Endothelial cell of umbilical vein (primary cell): Measurements from ENCODE around the gene PSAP. TPM values are rescaled to one million over a fixed set of nuclear protein-coding genes. Genes with fewer than 3 reads are reported as not detected.

Experiments
- BruUV-seq: library from RNA; stranded (reverse); fragments of 400-500 nt; replicated peaks from 2 replicates; lab custom pipeline; 2021; lab: Mats Ljungman, UMichigan
- CTCF ChIA-PET: fragments of 300-600, 350-600 bp; sonication (Branson Sonifier 250); formaldehyde crosslinking; loops from one replicate; lab custom pipeline; 2021; ENCODE audit warnings: antibody characterized with exemption, inconsistent platforms; lab: Charles Lee
- POLR2A ChIA-PET: fragments of 300-600, 350-600 bp; sonication (Branson Sonifier 250); formaldehyde crosslinking; loops from one replicate; lab custom pipeline; 2021; ENCODE audit warnings: antibody characterized with exemption, inconsistent platforms; lab: Charles Lee
- DNase-seq: peaks from one replicate; pipeline ENCODE4 v3.0.0-alpha.2; 2011; ENCODE audit warnings: low read depth, low spot score
- FAIRE-seq: peaks from 2 replicates; lab custom pipeline; 2011; peaks lifted over from hg19 to GRCh38; lab: Jason Lieb, UNC
- H2AFZ ChIP-seq: 2 replicates; pipeline ENCODE4 v1.6.0; 2012; ENCODE audit warnings: low read depth, low read length, control low read depth, inconsistent platforms
- H3K27ac ChIP-seq: 2 replicates; pipeline ENCODE4 v1.5.1; 2011; ENCODE audit warnings: low read depth, mild to moderate bottlenecking, control low read depth, low read length, moderate library complexity; ENCODE audit not compliant: insufficient read depth
- H3K27me3 ChIP-seq, 2 experiments: 2 replicates each; pipeline versions ENCODE4 v1.6.0 to v1.6.1; 2011; ENCODE audit warnings: low read length in 2 of 2, mixed read lengths in 1 of 2; ENCODE audit not compliant: control insufficient read depth in 2 of 2, insufficient read depth in 2 of 2
- H3K36me3 ChIP-seq, 2 experiments: 2 replicates in 1 of 2; 3 replicates in 1 of 2; pipeline ENCODE4 v1.5.1; 2011; ENCODE audit warnings: low read length in 2 of 2, mild to moderate bottlenecking in 1 of 2, moderate library complexity in 1 of 2; ENCODE audit not compliant: control insufficient read depth in 2 of 2, insufficient read depth in 2 of 2; ENCODE audit errors: extremely low read depth in 1 of 2
- H3K4me1 ChIP-seq: 3 replicates; pipeline ENCODE4 v1.5.1; 2011; ENCODE audit warnings: mild to moderate bottlenecking, low read length; ENCODE audit not compliant: control insufficient read depth, insufficient read depth; ENCODE audit errors: extremely low read depth
- H3K4me2 ChIP-seq: 2 replicates; pipeline ENCODE4 v1.6.1; 2011; ENCODE audit warnings: low read length, control low read depth, mixed read lengths; ENCODE audit not compliant: insufficient read depth
- H3K4me3 ChIP-seq, 3 experiments: fragments of 200-600 bp in 1 of 3; sonication (generic), shearing (Covaris generic) in 1 of 3; replicated peaks in 1 of 3; 2 replicates each; pipeline ENCODE4 v1.5.1; 2011 to 2016; ENCODE audit warnings: control low read depth in 3 of 3, low read length in 3 of 3, mild to moderate bottlenecking in 2 of 3, inconsistent platforms in 1 of 3, low read depth in 1 of 3, moderate library complexity in 1 of 3; ENCODE audit not compliant: insufficient read depth in 1 of 3
- H3K79me2 ChIP-seq: 2 replicates; pipeline ENCODE4 v1.6.0; 2012; ENCODE audit warnings: low read length, inconsistent platforms; ENCODE audit not compliant: control insufficient read depth, insufficient read depth
- H3K9ac ChIP-seq: replicated peaks from 2 replicates; pipeline ENCODE3; 2011; ENCODE audit warnings: low read length, control low read depth; ENCODE audit not compliant: insufficient read depth; ENCODE audit errors: extremely low read depth
- H3K9me1 ChIP-seq: replicated peaks from 3 replicates; pipeline ENCODE4 v1.6.0; 2011; ENCODE audit warnings: mild to moderate bottlenecking, low read length; ENCODE audit not compliant: control insufficient read depth, insufficient read depth; ENCODE audit errors: extremely low read depth
- H3K9me3 ChIP-seq: replicated peaks from 2 replicates; pipeline ENCODE4 v1.5.1; 2012; ENCODE audit warnings: low read length, inconsistent platforms; ENCODE audit not compliant: control insufficient read depth, insufficient read depth
- H4K20me1 ChIP-seq: replicated peaks from 2 replicates; pipeline ENCODE3; 2011; ENCODE audit warnings: mild to moderate bottlenecking, low read length; ENCODE audit not compliant: control insufficient read depth, insufficient read depth; ENCODE audit errors: extremely low read depth
- CTCF ChIP-seq, 2 donors: IDR thresholded peaks; 1 replicate in 1 of 2; 2 replicates in 1 of 2; pipeline ENCODE4 v1.5.1; 2011; ENCODE audit warnings: low read length in 2 of 2, mild to moderate bottlenecking in 2 of 2, moderate library complexity in 2 of 2, control low read depth in 1 of 2, inconsistent platforms in 1 of 2, low read depth in 1 of 2; ENCODE audit not compliant: insufficient read depth in 1 of 2; ENCODE audit errors: extremely low read depth in 1 of 2
- EZH2 ChIP-seq: IDR thresholded peaks from 2 replicates; pipeline ENCODE4 v1.6.1; 2012; ENCODE audit warnings: borderline replicate concordance, low read depth, mild to moderate bottlenecking, moderate library complexity, low read length, inconsistent platforms; ENCODE audit not compliant: severe bottlenecking
- FOS ChIP-seq: IDR thresholded peaks from 2 replicates; pipeline ENCODE4 v1.6.1; 2011; ENCODE audit warnings: mild to moderate bottlenecking, low read length, moderate library complexity, borderline replicate concordance; ENCODE audit not compliant: insufficient read depth
- GATA2 ChIP-seq: IDR thresholded peaks from 2 replicates; pipeline ENCODE4 v1.7.0; 2011; ENCODE audit warnings: low read depth, mild to moderate bottlenecking, moderate library complexity, mixed read lengths, low read length; ENCODE audit not compliant: insufficient read length, insufficient read depth
- JUN ChIP-seq: IDR thresholded peaks from 2 replicates; pipeline ENCODE4 v1.6.1; 2011; ENCODE audit warnings: borderline replicate concordance, low read depth; ENCODE audit not compliant: insufficient read length, insufficient read depth
- MAX ChIP-seq: IDR thresholded peaks from 2 replicates; pipeline ENCODE4 v1.6.1; 2011; ENCODE audit not compliant: insufficient read depth, insufficient read length
- MYC ChIP-seq: IDR thresholded peaks from one replicate; pipeline ENCODE4 v1.6.1; 2011; ENCODE audit warnings: mild to moderate bottlenecking, low read depth, low read length
- POLR2A ChIP-seq: IDR thresholded peaks from 2 replicates; pipeline ENCODE4 v1.6.1; 2012; ENCODE audit warnings: low read depth, mild to moderate bottlenecking, control low read depth, low read length
- POLR2AphosphoS5 ChIP-seq: IDR thresholded peaks from 2 replicates; pipeline ENCODE4 v1.6.1; 2012; ENCODE audit warnings: low read depth, mild to moderate bottlenecking, control low read depth, low read length, moderate library complexity; ENCODE audit not compliant: insufficient read depth
- dilution Hi-C: fragments of 300-500 bp; cut with MboI; formaldehyde crosslinking; loops from one replicate; pipeline ENCODE4 v1.15.0; 2019; ENCODE audit warnings: low sequenced_read_pairs; ENCODE audit not compliant: extremely low pct_ligation_motif_present
- intact Hi-C: fragments of 100-400 bp; cut with micrococcal nuclease; formaldehyde crosslinking; loops from one replicate; pipeline ENCODE4 v1.10.0; 2022
- polyA plus RNA-seq, 4 experiments: library from polyadenylated mRNA; depleted of rRNA in 3 of 4; stranded (reverse) in 3 of 4; unstranded in 1 of 4; fragments of >200 nt; gene quantifications; 2 replicates each; pipeline versions ENCODE4 v1.2.1 to v1.2.3, GENCODE V29; 2011 to 2012; ENCODE audit warnings: missing spikeins in 1 of 4
- total RNA-seq: library from RNA; stranded (reverse); gene quantifications from 2 replicates; pipeline ENCODE4 v1.2.3, GENCODE V29; 2021

PSAP gene
- total and polyA plus RNA-seq, 2 donors (not counting 3 experiments of a cell fraction or from before 2014, with no cell fraction given), result 644 to 1,476 TPM

- BruUV-seq, result no TSS peak
- H3K9ac ChIP-seq, result no peak overlapping the region
- H3K27me3 ChIP-seq, result peaks cover 0 to 2% of the 10 kb centered on the region in 2 experiments
- H3K27ac ChIP-seq, result no peak overlapping the region
- intact Hi-C loops, result no loop called here
- POLR2A ChIA-PET, result no interaction called here
- H3K4me1 ChIP-seq, result peaks cover 6% of the 10 kb centered on the region
- no peak overlapping the region for H2AFZ ChIP-seq
- H3K4me3 ChIP-seq, result no peak overlapping the region
- no peaks in the 10 kb centered on the region for H3K36me3 ChIP-seq
- CTCF ChIA-PET, result no interaction called here
- FAIRE-seq (no peak), DNase-seq (no peak)
- H3K79me2 ChIP-seq, result no peaks in the 10 kb centered on the region
- H3K9me1 ChIP-seq, result no peaks in the 10 kb centered on the region
- H3K9me3 ChIP-seq, result no peaks in the 10 kb centered on the region
- no peaks in the 10 kb centered on the region for H4K20me1 ChIP-seq
- dilution Hi-C loops, result no loop called here
- TF ChIP-seq POLR2A (no peak), FOS (no peak)
- no peak overlapping the region for H3K4me2 ChIP-seq
Measured at GRCh38 chr10:71801361-71801760, 49.7 kb downstream of the PSAP start.

GRCh38 chr10:71799608-71800453, 51.2 kb downstream of the PSAP start:
- H3K9ac ChIP-seq, result no peak overlapping the region
- no peak overlapping the region for H2AFZ ChIP-seq
- no peak for DNase-seq
- H3K4me1 ChIP-seq, result peaks cover 6% of the 10 kb centered on the region
- no peak overlapping the region for H3K27ac ChIP-seq
- no peak for FAIRE-seq
- dilution Hi-C loops (no loop called here), intact Hi-C loops (no loop called here)
- no peak overlapping the region for H3K4me3 ChIP-seq
- TF ChIP-seq JUN (no peak), POLR2A (no peak), MAX (no peak), GATA2 (no peak), POLR2AphosphoS5 (no peak), CTCF (IDR thresholded peaks at IDR 0.05; ENCODE audit: extremely low read depth in 1 of 2, insufficient read depth in 1 of 2, low read depth in 1 of 2, low read length in 2 of 2) (no peak), EZH2 (no peak), MYC (no peak), FOS (no peak)
- H3K79me2 ChIP-seq, result no peaks in the 10 kb centered on the region
- POLR2A ChIA-PET, result no interaction called here
- H3K4me2 ChIP-seq, result no peak overlapping the region
- CTCF ChIA-PET, result interaction anchor here (1.0 kb wide), 1 partner anchor 27 kb away, joined by 3 read pairs; the partner anchor contains the start of gene VSIR
- no peaks in the 10 kb centered on the region for H4K20me1 ChIP-seq
- no TSS peak for BruUV-seq
- H3K9me3 ChIP-seq, result no peaks in the 10 kb centered on the region
- H3K36me3 ChIP-seq, result no peaks in the 10 kb centered on the region
- H3K9me1 ChIP-seq, result no peaks in the 10 kb centered on the region
- no peaks in the 10 kb centered on the region for H3K27me3 ChIP-seq
